GM18505 (cell line): ENCODE data around the gene SND1.

ENCODE experiments used
- ATAC-seq: cut with Tn5 transposase; IDR thresholded peaks from one replicate; pipeline ENCODE4 v1.9.1; 2021; ENCODE audit not compliant: unreplicated experiment
- POLR2A ChIP-seq: IDR thresholded peaks from 4 replicates; pipeline ENCODE4 v1.6.1; 2011; ENCODE audit warnings: borderline replicate concordance; ENCODE audit not compliant: insufficient read depth, insufficient read length; ENCODE audit errors: extremely low read depth

The SND1 gene

DNA sequence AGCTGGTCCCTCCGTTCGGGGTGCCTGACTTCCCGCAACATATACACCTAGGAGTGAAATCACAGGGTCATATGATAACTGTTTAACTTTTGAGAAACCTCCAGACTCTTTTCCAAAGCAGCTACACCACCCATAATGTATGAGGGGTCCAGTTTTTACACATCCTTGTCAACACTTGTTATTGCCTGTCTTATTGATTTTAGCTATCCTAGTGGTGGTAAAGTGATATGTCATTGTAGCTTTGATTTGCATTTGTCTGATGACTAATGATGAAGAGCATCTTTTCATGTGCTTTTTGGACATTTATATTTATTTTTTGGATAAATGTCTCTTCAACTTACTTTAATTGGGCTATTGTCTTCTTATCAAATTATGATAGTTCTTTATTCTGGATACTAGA is 29.0 kb downstream of the SND1 start:
- TF ChIP-seq POLR2A, result no peak
- no peak for ATAC-seq

DNA sequence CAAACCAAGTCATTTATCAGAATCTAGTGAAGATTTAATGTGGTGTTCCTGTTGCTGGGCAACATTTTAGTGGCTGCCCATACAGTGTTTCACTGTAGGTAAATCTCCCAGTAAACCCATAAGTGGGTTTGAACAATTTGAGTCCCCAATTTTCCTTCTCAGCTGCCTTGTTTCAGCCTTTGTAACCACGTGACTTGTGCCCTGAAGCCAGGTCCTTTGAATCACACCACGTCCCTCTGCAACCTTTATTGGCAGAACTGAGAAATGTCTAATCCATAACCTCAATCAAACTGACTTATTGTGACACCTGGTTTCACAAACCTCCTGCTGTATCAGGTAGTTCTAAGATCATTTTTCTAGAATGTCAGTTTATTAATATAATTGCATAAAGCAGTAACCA is 30.1 kb downstream of the SND1 start:
- ATAC-seq, result no peak
- TF ChIP-seq POLR2A, result no peak

DNA sequence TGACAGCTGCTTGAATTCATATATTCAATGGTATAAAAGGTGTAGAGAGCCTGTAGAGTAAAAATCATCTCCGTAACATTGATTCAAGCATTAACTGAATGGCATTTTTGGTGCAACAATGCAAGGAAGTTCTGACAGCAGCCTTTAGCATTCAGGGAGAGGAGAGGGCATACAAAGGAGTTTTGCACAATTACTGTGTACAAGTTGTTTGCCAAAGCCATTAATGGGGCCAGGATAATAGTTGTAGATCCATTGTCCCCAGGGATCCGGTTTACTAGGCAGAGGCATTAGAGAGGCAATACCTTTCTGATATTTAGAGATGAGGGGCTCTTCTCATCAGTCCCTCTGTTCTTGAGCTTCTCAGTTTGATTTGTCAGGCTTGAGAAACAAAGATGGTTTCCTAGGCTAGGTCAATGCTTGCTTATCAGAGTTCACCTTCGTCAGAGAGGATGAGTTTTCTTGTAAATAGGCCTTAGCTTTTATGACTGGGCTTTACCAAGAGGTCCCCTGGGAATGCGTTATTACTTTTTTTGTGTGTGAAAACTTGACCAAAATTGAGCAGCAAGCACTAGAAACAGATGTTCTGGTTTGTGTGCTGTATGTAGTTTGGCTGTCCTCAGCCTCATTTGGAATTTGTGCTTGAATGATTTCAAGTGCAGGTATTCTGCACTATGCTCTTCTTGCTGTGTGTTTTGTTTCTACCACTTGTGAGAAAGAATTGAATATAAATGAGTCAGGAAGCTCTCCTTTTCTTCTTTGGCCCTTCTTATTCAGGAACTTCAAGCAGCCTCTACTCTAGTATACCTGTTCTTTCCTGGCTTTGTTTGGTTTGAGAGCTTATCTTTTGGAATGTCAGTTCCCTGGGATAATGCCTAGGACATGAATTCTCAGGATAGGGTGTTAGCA is 32.0 kb downstream of the SND1 start:
- ATAC-seq, result peak; percentile 61
- no peak for TF ChIP-seq POLR2A

DNA sequence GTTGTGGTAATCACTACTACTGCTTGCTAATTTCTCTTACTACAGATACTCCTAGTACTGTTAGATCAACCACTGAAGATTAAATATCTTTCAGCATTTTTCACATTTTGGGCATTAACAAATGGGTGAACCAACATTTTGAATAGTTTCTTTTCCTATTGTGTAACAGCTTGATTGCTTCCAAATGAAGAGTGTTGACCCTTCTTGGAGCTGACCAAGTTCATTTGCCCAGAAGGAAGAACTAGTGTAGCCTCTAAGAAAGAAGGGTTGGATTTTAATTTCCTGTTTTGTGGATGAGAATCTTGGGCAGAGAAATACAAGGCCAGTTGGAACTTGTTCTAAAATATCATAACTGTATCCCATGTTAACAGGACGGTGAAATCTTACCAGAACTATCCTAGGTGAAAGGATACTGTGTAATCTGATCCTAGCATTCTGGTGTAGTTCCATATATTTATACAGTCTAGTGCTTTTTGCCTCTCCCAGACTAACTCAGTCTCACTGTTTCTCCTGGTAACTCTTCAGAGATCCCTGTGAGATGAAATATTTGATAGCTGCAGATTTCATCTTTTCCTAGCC is 37.3 kb downstream of the SND1 start:
- ATAC-seq, result no peak
- no peak for TF ChIP-seq POLR2A

DNA sequence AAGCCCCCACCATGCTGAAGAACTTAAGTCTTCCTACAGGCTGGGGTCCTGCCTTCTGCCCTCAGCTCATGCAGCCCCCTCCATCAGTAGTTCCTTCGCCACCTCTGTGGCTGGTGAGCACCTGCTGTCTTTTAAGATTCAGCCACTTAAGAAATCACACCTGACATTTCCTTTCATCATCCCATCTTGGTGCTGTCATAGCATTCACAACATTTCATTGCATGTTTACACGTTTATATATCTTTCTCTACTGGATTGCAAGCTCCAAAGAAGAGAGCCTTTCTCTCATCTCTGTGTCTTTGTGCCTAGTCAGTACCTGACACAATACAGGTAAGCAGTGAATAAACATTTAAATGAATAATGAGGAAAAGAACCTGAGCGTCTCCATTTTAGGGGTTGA is 38.3 kb downstream of the SND1 start:
- ATAC-seq, result no peak
- TF ChIP-seq POLR2A, result no peak

DNA sequence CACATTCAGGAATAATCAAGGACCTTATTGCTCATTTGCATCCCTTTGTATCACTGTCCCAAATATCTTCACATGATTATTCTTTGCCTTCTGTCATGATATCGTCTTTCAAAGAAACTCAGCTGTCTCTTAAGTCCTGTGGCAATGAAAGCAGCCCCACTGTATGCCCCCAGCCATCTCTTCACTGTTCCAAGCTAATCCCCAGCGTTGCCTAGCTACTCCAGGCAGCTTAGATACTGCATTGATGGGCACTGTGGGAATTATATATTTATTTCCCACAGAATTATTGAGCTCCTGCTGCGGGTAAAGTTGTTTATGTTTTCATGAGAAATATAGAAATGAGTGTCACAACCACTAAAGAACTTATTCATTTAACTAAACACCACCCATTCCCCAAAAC is 38.8 kb downstream of the SND1 start:
- no peak for ATAC-seq
- TF ChIP-seq POLR2A, result no peak

DNA sequence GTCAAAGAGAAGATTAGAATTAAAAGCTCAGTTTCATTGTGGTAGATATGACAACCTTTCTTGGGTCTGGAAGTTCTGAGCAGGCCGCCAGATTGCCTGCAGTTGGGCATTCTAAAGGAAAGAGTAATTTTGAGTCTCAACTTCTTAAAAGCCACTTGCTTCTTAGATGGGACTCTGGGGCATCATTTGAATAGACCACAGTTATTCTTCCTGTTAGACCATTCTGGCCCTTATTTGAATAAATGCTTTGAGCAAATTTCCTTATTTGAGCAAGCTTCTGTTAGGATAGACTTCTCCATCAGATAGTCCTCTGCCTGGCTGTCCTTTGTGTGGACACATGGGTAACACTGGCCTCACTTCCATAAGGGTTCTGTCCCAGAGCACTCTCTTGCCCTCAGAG is 40.2 kb downstream of the SND1 start:
- ATAC-seq, result no peak
- no peak for TF ChIP-seq POLR2A

DNA sequence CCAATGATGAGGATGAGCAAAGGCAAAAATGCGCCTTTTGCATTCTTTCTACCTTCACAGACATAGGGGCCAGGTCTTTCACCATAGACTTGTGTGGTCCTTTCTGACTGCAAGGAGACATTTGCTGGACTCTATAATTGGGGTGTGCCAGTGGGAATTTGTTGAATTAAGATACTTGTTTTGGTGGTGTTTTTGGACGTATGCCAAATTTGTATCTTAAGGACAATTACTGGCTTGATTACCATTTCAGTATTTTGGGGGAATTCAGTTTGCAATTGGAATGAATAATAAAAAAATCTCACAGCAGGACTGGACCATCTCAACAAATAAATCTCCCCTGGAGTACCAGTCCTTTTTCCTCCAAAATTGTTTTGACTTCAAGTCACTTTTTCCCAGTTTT is 47.9 kb downstream of the SND1 start:
- no peak for TF ChIP-seq POLR2A
- no peak for ATAC-seq

DNA sequence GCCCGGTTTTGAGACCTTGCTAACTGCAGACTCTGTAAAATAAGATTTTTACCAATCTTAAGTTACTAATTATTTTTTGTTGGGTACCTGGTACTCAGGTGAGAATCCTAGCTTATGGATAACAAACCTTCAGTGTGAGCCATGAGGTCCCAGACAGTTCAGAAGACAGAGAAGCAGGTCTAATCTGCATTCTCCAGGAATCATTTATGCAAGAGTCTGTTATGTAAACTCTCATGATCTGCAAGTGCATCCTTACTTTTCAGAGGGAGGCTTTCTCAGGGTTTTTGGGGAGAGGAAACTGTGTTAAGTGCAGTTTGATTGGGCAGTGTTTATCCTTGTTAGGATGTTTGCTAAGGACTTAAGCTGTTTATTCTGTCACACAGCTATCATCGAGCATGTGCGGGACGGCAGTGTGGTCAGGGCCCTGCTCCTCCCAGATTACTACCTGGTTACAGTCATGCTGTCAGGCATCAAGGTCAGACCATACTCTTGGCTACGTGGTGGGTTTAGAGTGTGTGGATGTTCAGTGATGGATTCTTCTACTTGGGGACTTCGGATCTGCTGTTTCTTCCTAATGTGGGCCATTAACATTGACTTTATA is 50.2 kb downstream of the SND1 start:
- ATAC-seq, result no peak
- TF ChIP-seq POLR2A, result no peak

DNA sequence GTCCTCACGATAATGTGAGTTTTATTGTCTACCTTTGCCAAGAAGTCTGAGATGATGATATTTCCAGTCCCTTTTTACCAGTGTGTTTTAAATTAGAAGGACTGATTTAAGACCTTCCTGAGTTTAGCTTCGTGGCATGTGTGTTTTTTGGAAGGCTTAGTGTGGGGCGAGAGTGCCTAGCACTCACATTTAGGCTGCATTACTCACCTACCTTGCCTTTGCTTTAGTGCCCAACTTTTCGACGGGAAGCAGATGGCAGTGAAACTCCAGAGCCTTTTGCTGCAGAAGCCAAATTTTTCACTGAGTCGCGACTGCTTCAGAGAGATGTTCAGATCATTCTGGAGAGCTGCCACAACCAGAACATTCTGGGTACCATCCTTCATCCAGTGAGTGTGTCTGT is 50.9 kb downstream of the SND1 start:
- no peak for ATAC-seq
- no peak for TF ChIP-seq POLR2A

DNA sequence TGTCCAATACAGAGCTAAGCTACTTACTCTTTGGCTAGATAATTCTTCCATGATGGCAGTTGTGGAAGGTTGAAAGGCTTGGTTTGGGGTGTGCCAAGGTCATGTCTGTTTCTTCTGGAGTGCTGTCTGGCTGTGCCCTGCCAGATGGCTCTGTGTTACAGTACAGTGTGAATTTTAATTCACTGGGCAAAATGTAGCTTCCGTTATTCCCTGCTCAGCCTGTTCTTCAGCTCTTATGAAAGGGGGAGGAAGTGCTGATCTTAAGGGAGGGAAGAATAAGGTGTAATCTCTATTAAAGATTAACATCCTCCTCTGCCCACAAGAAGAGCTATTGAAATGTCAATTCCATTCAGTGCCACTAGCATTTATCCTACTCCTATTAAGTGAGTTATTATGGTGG is 52.2 kb downstream of the SND1 start:
- no peak for TF ChIP-seq POLR2A
- ATAC-seq, result no peak

DNA sequence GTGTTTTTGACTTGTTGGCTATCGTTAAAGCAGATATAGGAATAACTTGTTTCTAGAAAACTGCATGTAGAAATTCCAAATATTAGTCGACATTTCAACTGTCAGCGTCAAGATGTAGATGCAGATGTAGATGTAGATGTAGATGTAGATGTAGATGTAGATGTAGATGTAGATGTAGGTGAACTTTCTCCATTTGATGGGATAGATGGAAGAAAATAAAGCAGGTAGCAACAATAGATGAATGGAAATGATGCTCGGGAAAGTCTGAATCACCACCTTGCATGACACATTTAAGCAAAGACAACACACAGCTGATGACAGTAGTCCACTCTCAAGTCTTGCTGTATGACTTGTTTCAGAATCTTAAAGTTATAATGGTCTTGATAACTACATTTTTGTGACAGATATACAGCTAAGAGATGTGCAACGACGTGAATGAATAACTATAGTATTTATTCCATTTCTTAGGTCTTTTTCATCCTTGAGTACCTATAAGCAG is 53.5 kb downstream of the SND1 start:
- no peak for ATAC-seq
- TF ChIP-seq POLR2A, result no peak

DNA sequence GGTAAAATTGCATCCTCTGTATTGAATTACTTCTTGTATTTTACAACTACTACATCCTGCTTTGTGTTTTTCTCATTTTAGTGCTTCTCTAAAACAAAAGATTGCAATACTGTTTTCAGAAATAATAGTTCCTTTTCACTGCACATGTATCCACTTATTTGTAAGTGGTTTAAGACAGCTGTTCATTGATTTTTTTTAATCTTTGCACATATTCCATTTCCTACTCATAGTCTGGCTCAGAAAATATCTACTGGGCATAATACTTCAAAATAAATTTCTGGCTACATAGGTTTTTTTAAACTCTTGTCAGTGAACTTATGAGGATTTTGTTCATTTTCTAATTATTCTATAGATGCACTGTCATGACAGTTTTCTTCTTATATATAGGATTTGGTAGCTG is 54.8 kb downstream of the SND1 start:
- no peak for TF ChIP-seq POLR2A
- no peak for ATAC-seq

DNA sequence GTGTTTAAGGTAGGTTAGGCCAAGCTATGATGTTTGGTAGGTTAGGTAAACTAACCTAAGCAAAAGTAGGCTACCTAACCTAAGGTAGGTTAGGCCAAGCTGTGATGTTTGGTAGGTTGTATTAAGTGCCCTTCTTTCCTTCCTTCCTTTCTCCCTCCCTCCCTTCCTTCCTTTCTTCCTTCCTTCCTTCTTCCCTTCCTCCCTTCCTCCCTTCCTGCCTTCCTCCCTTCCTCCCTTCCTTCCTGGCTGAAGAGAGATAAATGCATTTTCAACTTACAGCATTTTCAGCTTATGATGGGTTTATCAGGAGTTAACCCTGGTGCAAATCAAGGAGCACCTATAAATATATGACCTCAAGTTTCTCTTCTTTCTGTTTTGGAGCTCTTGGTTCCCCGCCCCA is 56.2 kb downstream of the SND1 start:
- ATAC-seq, result no peak
- TF ChIP-seq POLR2A, result no peak
